ENCODE measurements around the gene DCUN1D4.

Gene DCUN1D4

GRCh38 chr4:51842554-51843308 is at the start of gene DCUN1D4:
DCUN1D4 (plus strand) TSS chr4:51843153; CDS start chr4:51843243, 90 bp downstream.
- peak; percentile 99 for DNase-seq (ENCODE audit: low spot score)

GRCh38 chr4:51820443-51821234 is 22.3 kb upstream of the DCUN1D4 start:
- DNase-seq (ENCODE audit: low spot score), result no peak

GRCh38 chr4:51825341-51825740 is 17.6 kb upstream of the DCUN1D4 start:
- no peak for DNase-seq (ENCODE audit: low spot score)

- DNase-seq (ENCODE audit: low spot score), result no peak
These were observed 12.7 kb upstream of the DCUN1D4 start for GRCh38 chr4:51830156-51830720.

- peak; percentile 69 for DNase-seq (ENCODE audit: low spot score)
These were observed 11.8 kb upstream of the DCUN1D4 start for GRCh38 chr4:51831133-51831532.

- no peak for DNase-seq (ENCODE audit: low spot score)
These were observed 9.7 kb upstream of the DCUN1D4 start for GRCh38 chr4:51833236-51833635.

GRCh38 chr4:51835079-51835478 is 7.9 kb upstream of the DCUN1D4 start:
- no peak for DNase-seq (ENCODE audit: low spot score)

GRCh38 chr4:51835855-51836254 is 7.1 kb upstream of the DCUN1D4 start:
- DNase-seq (ENCODE audit: low spot score), result no peak

- DNase-seq (ENCODE audit: low spot score), result no peak
These were observed 6.4 kb upstream of the DCUN1D4 start for GRCh38 chr4:51836549-51836948.

- no peak for DNase-seq (ENCODE audit: low spot score)
These were observed 2.2 kb upstream of the DCUN1D4 start for GRCh38 chr4:51840781-51841180.

GRCh38 chr4:51842167-51842553 is 793 bp upstream of the DCUN1D4 start:
- no peak for DNase-seq (ENCODE audit: low spot score)

- DNase-seq (ENCODE audit: low spot score), result peak; percentile 35
These were observed 578 bp downstream of the DCUN1D4 start for GRCh38 chr4:51843309-51844152.

GRCh38 chr4:51844153-51845054 is 1.5 kb downstream of the DCUN1D4 start:
- DNase-seq (ENCODE audit: low spot score), result peak; percentile 81

GRCh38 chr4:51845055-51845426 is 2.1 kb downstream of the DCUN1D4 start:
- DNase-seq (ENCODE audit: low spot score), result no peak

- DNase-seq (ENCODE audit: low spot score), result no peak
These were observed 2.8 kb downstream of the DCUN1D4 start for GRCh38 chr4:51845711-51846110.

GRCh38 chr4:51849430-51849829 is 6.5 kb downstream of the DCUN1D4 start:
- DNase-seq (ENCODE audit: low spot score), result no peak

- no peak for DNase-seq (ENCODE audit: low spot score)
These were observed 7.3 kb downstream of the DCUN1D4 start for GRCh38 chr4:51850294-51850693.

- DNase-seq (ENCODE audit: low spot score), result no peak
These were observed 8.4 kb downstream of the DCUN1D4 start for GRCh38 chr4:51851090-51851936.

- no peak for DNase-seq (ENCODE audit: low spot score)
These were observed 9.0 kb downstream of the DCUN1D4 start for GRCh38 chr4:51851937-51852290.

- DNase-seq (ENCODE audit: low spot score), result no peak
These were observed 10.2 kb downstream of the DCUN1D4 start for GRCh38 chr4:51853027-51853682.
